ENCODE results near the gene JAK1.

DNA sequence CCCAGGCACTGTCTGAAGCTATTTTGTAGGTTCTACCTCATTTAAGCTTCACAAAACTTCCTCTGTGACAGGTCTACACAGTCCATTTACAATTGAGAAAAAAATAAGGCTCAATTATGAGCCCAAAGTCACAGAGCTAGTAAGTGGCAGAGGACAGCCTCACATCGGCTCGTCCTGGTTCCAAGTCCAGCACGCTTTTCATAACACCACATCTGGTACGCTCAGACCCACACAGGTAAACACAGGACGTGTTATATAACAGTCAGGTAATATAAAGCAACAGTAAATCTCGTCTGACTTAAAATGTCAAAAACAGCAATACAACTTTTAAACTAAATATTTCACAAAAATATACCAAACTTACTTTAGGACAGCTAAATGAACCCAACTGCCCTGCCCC lies 13.1 kb downstream of the JAK1 start:
- TF ChIP-seq, protein P1, sequence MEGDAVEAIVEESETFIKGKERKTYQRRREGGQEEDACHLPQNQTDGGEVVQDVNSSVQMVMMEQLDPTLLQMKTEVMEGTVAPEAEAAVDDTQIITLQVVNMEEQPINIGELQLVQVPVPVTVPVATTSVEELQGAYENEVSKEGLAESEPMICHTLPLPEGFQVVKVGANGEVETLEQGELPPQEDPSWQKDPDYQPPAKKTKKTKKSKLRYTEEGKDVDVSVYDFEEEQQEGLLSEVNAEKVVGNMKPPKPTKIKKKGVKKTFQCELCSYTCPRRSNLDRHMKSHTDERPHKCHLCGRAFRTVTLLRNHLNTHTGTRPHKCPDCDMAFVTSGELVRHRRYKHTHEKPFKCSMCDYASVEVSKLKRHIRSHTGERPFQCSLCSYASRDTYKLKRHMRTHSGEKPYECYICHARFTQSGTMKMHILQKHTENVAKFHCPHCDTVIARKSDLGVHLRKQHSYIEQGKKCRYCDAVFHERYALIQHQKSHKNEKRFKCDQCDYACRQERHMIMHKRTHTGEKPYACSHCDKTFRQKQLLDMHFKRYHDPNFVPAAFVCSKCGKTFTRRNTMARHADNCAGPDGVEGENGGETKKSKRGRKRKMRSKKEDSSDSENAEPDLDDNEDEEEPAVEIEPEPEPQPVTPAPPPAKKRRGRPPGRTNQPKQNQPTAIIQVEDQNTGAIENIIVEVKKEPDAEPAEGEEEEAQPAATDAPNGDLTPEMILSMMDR (conservative IDR thresholded peaks at IDR 0.05; ENCODE audit: low read depth, low read length), result no peak
- TF ChIP-seq EZH2 (IDR thresholded peaks at IDR 0.05; ENCODE audit: borderline replicate concordance, low read depth, low read length, poor library complexity, severe bottlenecking), result no peak
